Measurements from ENCODE around the gene HSF4. TPM values are rescaled to one million over a fixed set of nuclear protein-coding genes. Genes with fewer than 3 reads are reported as not detected.
"Not testable (repeated sequence)": the region's sequence is repeated elsewhere in the genome, so short reads cannot be mapped to it uniquely, and the experiment has no call there.

The HSF4 gene
- total RNA-seq, 1 donor from 2014 or later: 22.3 TPM

- Mint-ChIP-seq H3K27me3 (ENCODE audit: unreplicated experiment) (no peaks in the 10 kb centered on the region), H3K36me3 (ENCODE audit: unreplicated experiment) (peaks cover 14% of the 10 kb centered on the region), H3K9me3 (ENCODE audit: unreplicated experiment) (no peaks in the 10 kb centered on the region), H3K4me1 (ENCODE audit: unreplicated experiment) (no peaks in the 10 kb centered on the region), H3K4me3 (ENCODE audit: unreplicated experiment) (no peak overlapping the region), H3K27ac (ENCODE audit: unreplicated experiment) (no peak overlapping the region)
- no peak for TF ChIP-seq CTCF (IDR thresholded peaks at IDR 0.05)
- no peak for DNase-seq (ENCODE audit: extremely low spot score, unreplicated experiment)
These were observed 44.5 kb upstream of the HSF4 start for GRCh38 chr16:67120025-67120424.

GRCh38 chr16:67122799-67123198 is 41.7 kb upstream of the HSF4 start:
- H3K36me3 Mint-ChIP-seq (ENCODE audit: unreplicated experiment): peaks cover 21% of the 10 kb centered on the region
- not testable (repeated sequence) for DNase-seq (ENCODE audit: extremely low spot score, unreplicated experiment); H3K27me3 Mint-ChIP-seq (ENCODE audit: unreplicated experiment); H3K9me3 Mint-ChIP-seq (ENCODE audit: unreplicated experiment); H3K4me1 Mint-ChIP-seq (ENCODE audit: unreplicated experiment); H3K4me3 Mint-ChIP-seq (ENCODE audit: unreplicated experiment); H3K27ac Mint-ChIP-seq (ENCODE audit: unreplicated experiment)

- Mint-ChIP-seq H3K9me3 (ENCODE audit: unreplicated experiment) (no peaks in the 10 kb centered on the region), H3K27ac (ENCODE audit: unreplicated experiment) (no peak overlapping the region), H3K36me3 (ENCODE audit: unreplicated experiment) (peaks cover 32% of the 10 kb centered on the region), H3K4me3 (ENCODE audit: unreplicated experiment) (no peak overlapping the region), H3K27me3 (ENCODE audit: unreplicated experiment) (no peaks in the 10 kb centered on the region), H3K4me1 (ENCODE audit: unreplicated experiment) (no peaks in the 10 kb centered on the region)
- no peak for DNase-seq (ENCODE audit: extremely low spot score, unreplicated experiment)
- no peak for TF ChIP-seq CTCF (IDR thresholded peaks at IDR 0.05)
These were observed 36.1 kb upstream of the HSF4 start for GRCh38 chr16:67128417-67128816.

- Mint-ChIP-seq H3K9me3 (ENCODE audit: unreplicated experiment) (no peaks in the 10 kb centered on the region), H3K27ac (ENCODE audit: unreplicated experiment) (no peak overlapping the region), H3K4me1 (ENCODE audit: unreplicated experiment) (no peaks in the 10 kb centered on the region), H3K4me3 (ENCODE audit: unreplicated experiment) (no peak overlapping the region), H3K36me3 (ENCODE audit: unreplicated experiment) (peaks cover 28% of the 10 kb centered on the region), H3K27me3 (ENCODE audit: unreplicated experiment) (no peaks in the 10 kb centered on the region)
- DNase-seq (ENCODE audit: extremely low spot score, unreplicated experiment): no peak
- TF ChIP-seq CTCF (IDR thresholded peaks at IDR 0.05): no peak
These were observed 35.7 kb upstream of the HSF4 start for GRCh38 chr16:67128887-67129286.

- Mint-ChIP-seq H3K4me1 (ENCODE audit: unreplicated experiment) (no peaks in the 10 kb centered on the region), H3K4me3 (ENCODE audit: unreplicated experiment) (no peak overlapping the region), H3K36me3 (ENCODE audit: unreplicated experiment) (peaks cover 29% of the 10 kb centered on the region), H3K27me3 (ENCODE audit: unreplicated experiment) (no peaks in the 10 kb centered on the region), H3K9me3 (ENCODE audit: unreplicated experiment) (no peaks in the 10 kb centered on the region), H3K27ac (ENCODE audit: unreplicated experiment) (no peak overlapping the region)
- no peak for TF ChIP-seq CTCF (IDR thresholded peaks at IDR 0.05)
- no peak for DNase-seq (ENCODE audit: extremely low spot score, unreplicated experiment)
These were observed 35.1 kb upstream of the HSF4 start for GRCh38 chr16:67129422-67129821.

GRCh38 chr16:67137605-67138004 is 26.9 kb upstream of the HSF4 start:
- Mint-ChIP-seq H3K4me1 (ENCODE audit: unreplicated experiment) (no peaks in the 10 kb centered on the region), H3K4me3 (ENCODE audit: unreplicated experiment) (no peak overlapping the region), H3K36me3 (ENCODE audit: unreplicated experiment) (peaks cover 38% of the 10 kb centered on the region), H3K27me3 (ENCODE audit: unreplicated experiment) (no peaks in the 10 kb centered on the region), H3K27ac (ENCODE audit: unreplicated experiment) (no peak overlapping the region), H3K9me3 (ENCODE audit: unreplicated experiment) (no peaks in the 10 kb centered on the region)
- no peak for DNase-seq (ENCODE audit: extremely low spot score, unreplicated experiment)
- TF ChIP-seq CTCF (IDR thresholded peaks at IDR 0.05): no peak

Measured in osteocyte (in vitro differentiated cells).